Gastrocnemius medialis (tissue), 4 donors: ENCODE measurements around the gene INKA2.

Experiments
- CTCF ChIP-seq, 5 experiments: fragments of 450-650 bp in 3 of 5; fragments of 200-600 bp in 2 of 5; sonication (generic) in 2 of 5; IDR thresholded peaks in 4 of 5; conservative IDR thresholded peaks in 1 of 5; 1 replicate in 4 of 5; 2 replicates in 1 of 5; pipeline ENCODE4 v1.5.1; 2016 to 2019; ENCODE audit warnings: antibody characterized with exemption in 5 of 5, mild to moderate bottlenecking in 3 of 5, moderate library complexity in 3 of 5
- POLR2A ChIP-seq, 2 donors: fragments of 450-650 bp; IDR thresholded peaks; one replicate each; pipeline ENCODE4 v1.6.1; 2017; ENCODE audit warnings: antibody characterized with exemption in 2 of 2, mild to moderate bottlenecking in 2 of 2, moderate library complexity in 2 of 2

DNA sequence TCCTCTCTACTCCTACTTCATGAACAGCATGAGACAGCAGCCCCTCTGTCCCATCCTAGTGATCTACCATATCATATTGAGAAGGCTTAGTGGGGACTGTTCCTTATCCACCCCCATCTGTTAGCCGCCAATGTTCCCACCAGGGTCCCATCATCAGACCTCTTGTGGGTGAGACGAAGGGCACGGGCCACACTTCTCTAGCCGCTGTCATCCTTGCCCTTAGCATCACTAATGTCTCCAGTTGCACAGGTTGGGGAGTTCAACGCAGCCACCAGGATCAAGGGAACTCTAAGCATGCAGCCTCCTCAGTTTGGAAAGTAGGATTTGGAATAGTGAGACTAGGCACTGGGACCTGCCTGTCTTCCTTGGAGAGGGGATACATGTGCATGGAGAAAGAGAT lies 20.1 kb downstream of the INKA2 start:
- no peak for TF ChIP-seq CTCF (IDR thresholded peaks at IDR 0.05 in 4 of 5, conservative IDR thresholded peaks at IDR 0.05 in 1 of 5)
- TF ChIP-seq POLR2A (IDR thresholded peaks at IDR 0.05), result no peak
